ENCODE measurements around the gene NXF2B. TPM values are rescaled to one million over a fixed set of nuclear protein-coding genes. Genes with fewer than 3 reads are reported as not detected.

Gene NXF2B
- total and polyA plus RNA-seq, 4 donors: not detected

Other genes with a start within 250 kb of the NXF2B start
- gene TCP11X1, start 224.7 kb downstream of the NXF2B start, total RNA-seq: not detected
- not detected for gene TCP11X1, start 224.7 kb downstream of the NXF2B start, polyA plus RNA-seq
- not detected for gene NXF2, start 192.8 kb downstream of the NXF2B start, total RNA-seq
- not detected for gene NXF2, start 192.8 kb downstream of the NXF2B start, polyA plus RNA-seq
- gene TCP11X2, start 31.8 kb upstream of the NXF2B start, total RNA-seq: not detected
- gene TCP11X2, start 31.8 kb upstream of the NXF2B start, polyA plus RNA-seq: not detected
- under 1 TPM in 1 of 2 donors, not detected in 1; 0.28 TPM for gene TMSB15A, start 76.7 kb upstream of the NXF2B start, total RNA-seq
- under 1 TPM; 0.25 to 0.40 TPM for gene TMSB15A, start 76.7 kb upstream of the NXF2B start, polyA plus RNA-seq
- 1 to 10 TPM; 7.2 to 9.6 TPM for gene ARMCX5, start 159.5 kb upstream of the NXF2B start, total RNA-seq
- 1 to 10 TPM; 3.2 to 6.5 TPM for gene ARMCX5, start 159.5 kb upstream of the NXF2B start, polyA plus RNA-seq
- gene GPRASP1, start 211.5 kb upstream of the NXF2B start, total RNA-seq: 1 to 10 TPM; 3.2 to 3.8 TPM
- gene GPRASP1, start 211.5 kb upstream of the NXF2B start, polyA plus RNA-seq: under 1 TPM; 0.51 to 0.54 TPM